H1 (cell line): ENCODE results near the gene DNASE1. TPM values are rescaled to one million over a fixed set of nuclear protein-coding genes. Genes with fewer than 3 reads are reported as not detected.

Experiments used
- CTCF ChIA-PET: fragments of 300-600 bp; sonication (Branson Sonifier 250); formaldehyde crosslinking; loops from one replicate; lab custom pipeline; 2021; ENCODE audit not compliant: partially characterized antibody; lab: Charles Lee
- POLR2A ChIA-PET: fragments of 300-600 bp; sonication (Branson Sonifier 250); formaldehyde crosslinking; loops from one replicate; lab custom pipeline; 2021; ENCODE audit warnings: inconsistent platforms; ENCODE audit not compliant: partially characterized antibody; lab: Charles Lee
- DNase-seq, 2 experiments: peaks; one replicate each; pipeline versions ENCODE4 v3.0.0 to v3.0.0-alpha.2; 2010 to 2022; ENCODE audit warnings: low spot score in 2 of 2, low read depth in 1 of 2, mixed read lengths in 1 of 2
- FAIRE-seq: peaks from 2 replicates; lab custom pipeline; 2011; peaks lifted over from hg19 to GRCh38; lab: Jason Lieb, UNC
- H2AFZ ChIP-seq: 2 replicates; pipeline ENCODE4 v1.8.1; 2012; ENCODE audit warnings: low read length, inconsistent platforms
- H2AK5ac ChIP-seq: 2 replicates; pipeline ENCODE4 v1.6.1; 2013; ENCODE audit warnings: low read depth, low read length
- H2BK120ac ChIP-seq: replicated peaks from 2 replicates; pipeline ENCODE3; 2013; ENCODE audit warnings: low read depth, low read length, inconsistent platforms
- H2BK12ac ChIP-seq: 2 replicates; pipeline ENCODE4 v1.6.1; 2013; ENCODE audit warnings: low read depth, low read length
- H2BK15ac ChIP-seq: 2 replicates; pipeline ENCODE4 v1.6.1; 2013; ENCODE audit warnings: low read length
- H2BK20ac ChIP-seq: 2 replicates; pipeline ENCODE4 v1.6.1; 2013; ENCODE audit warnings: low read length
- H2BK5ac ChIP-seq: 2 replicates; pipeline ENCODE4 v1.6.1; 2013; ENCODE audit warnings: low read depth, low read length
- H3K14ac ChIP-seq: 2 replicates; pipeline ENCODE4 v1.6.1; 2013; ENCODE audit warnings: inconsistent platforms; ENCODE audit not compliant: insufficient read length
- H3K18ac ChIP-seq: 2 replicates; pipeline ENCODE4 v1.6.1; 2013; ENCODE audit warnings: low read length; ENCODE audit errors: extremely low read depth
- H3K23ac ChIP-seq: 2 replicates; pipeline ENCODE4 v1.6.1; 2013; ENCODE audit warnings: inconsistent platforms; ENCODE audit not compliant: insufficient read length
- H3K23me2 ChIP-seq: 2 replicates; pipeline ENCODE4 v1.6.1; 2013; ENCODE audit warnings: low read depth, low read length
- H3K27ac ChIP-seq: 2 replicates; pipeline ENCODE4 v1.6.1; 2011; ENCODE audit warnings: low read depth, low read length, inconsistent platforms
- H3K27me3 ChIP-seq, 4 experiments: replicated peaks in 1 of 4; 1 replicate in 1 of 4; 2 replicates in 3 of 4; pipeline versions ENCODE4 v1.6.1 to v1.8.1; 2011 to 2013; ENCODE audit warnings: low read length in 3 of 4, mild to moderate bottlenecking in 3 of 4, inconsistent platforms in 2 of 4, mixed read lengths in 2 of 4, moderate library complexity in 1 of 4; ENCODE audit not compliant: control insufficient read depth in 3 of 4, insufficient read depth in 3 of 4; ENCODE audit errors: extremely low read depth in 1 of 4
- H3K36me3 ChIP-seq, 4 experiments: 2 replicates each; pipeline versions ENCODE4 v1.6.1 to v1.8.1; 2011 to 2013; ENCODE audit warnings: mild to moderate bottlenecking in 4 of 4, low read length in 3 of 4, moderate library complexity in 2 of 4, control low read depth in 1 of 4, inconsistent platforms in 1 of 4; ENCODE audit not compliant: insufficient read depth in 4 of 4, control insufficient read depth in 2 of 4
- H3K4ac ChIP-seq: replicated peaks from 2 replicates; pipeline ENCODE3; 2013; ENCODE audit warnings: low read length, low read depth, mixed read lengths, inconsistent platforms; ENCODE audit not compliant: insufficient read length
- H3K4me1 ChIP-seq, 4 experiments: replicated peaks in 1 of 4; 1 replicate in 1 of 4; 2 replicates in 3 of 4; pipeline versions ENCODE4 v1.6.1 to v1.8.1; 2011 to 2013; ENCODE audit warnings: low read length in 3 of 4, inconsistent platforms in 2 of 4, mixed read lengths in 1 of 4; ENCODE audit not compliant: insufficient read depth in 4 of 4, control insufficient read depth in 3 of 4
- H3K4me2 ChIP-seq, 2 experiments: 2 replicates each; pipeline versions ENCODE4 v1.6.1 to v1.8.1; 2011 to 2013; ENCODE audit warnings: low read depth in 2 of 2, low read length in 2 of 2, control low read depth in 1 of 2, inconsistent platforms in 1 of 2, mild to moderate bottlenecking in 1 of 2; ENCODE audit not compliant: insufficient read depth in 1 of 2
- H3K4me3 ChIP-seq, 4 experiments: fragments of 200-600, 300-600 bp in 1 of 4; sonication (generic), shearing (Covaris generic), sonication (Bioruptor Twin) in 1 of 4; 2 replicates each; pipeline versions ENCODE4 v1.5.1 to v1.8.1; 2011 to 2016; ENCODE audit warnings: low read length in 4 of 4, low read depth in 3 of 4, control low read depth in 2 of 4, inconsistent platforms in 2 of 4, mild to moderate bottlenecking in 2 of 4, mixed read lengths in 1 of 4, moderate library complexity in 1 of 4; ENCODE audit not compliant: insufficient read depth in 2 of 4; ENCODE audit errors: extremely low read depth in 1 of 4
- H3K56ac ChIP-seq: replicated peaks from 2 replicates; pipeline ENCODE3; 2013; ENCODE audit warnings: low read depth, mild to moderate bottlenecking, mixed read lengths, low read length, inconsistent platforms; ENCODE audit not compliant: insufficient read length
- H3K79me1 ChIP-seq: 2 replicates; pipeline ENCODE4 v1.6.1; 2013; ENCODE audit warnings: low read depth, low read length, control low read depth
- H3K79me2 ChIP-seq, 2 experiments: 2 replicates each; pipeline versions ENCODE4 v1.6.1 to v1.8.1; 2012 to 2013; ENCODE audit warnings: low read length in 2 of 2, mild to moderate bottlenecking in 2 of 2, inconsistent platforms in 1 of 2; ENCODE audit not compliant: insufficient read depth in 2 of 2, control insufficient read depth in 1 of 2
- H3K9ac ChIP-seq, 4 experiments: replicated peaks in 1 of 4; 1 replicate in 1 of 4; 2 replicates in 3 of 4; pipeline versions ENCODE4 v1.6.1 to v1.8.1; 2011 to 2013; ENCODE audit warnings: low read depth in 3 of 4, low read length in 3 of 4, control low read depth in 2 of 4, mild to moderate bottlenecking in 2 of 4, moderate library complexity in 2 of 4, inconsistent platforms in 1 of 4; ENCODE audit errors: extremely low read depth in 1 of 4
- H3K9me3 ChIP-seq, 2 experiments: 2 replicates each; pipeline versions ENCODE4 v1.6.1 to v1.8.1; 2012 to 2013; ENCODE audit warnings: mild to moderate bottlenecking in 2 of 2, moderate library complexity in 2 of 2, control low read depth in 1 of 2, inconsistent platforms in 1 of 2, low read depth in 1 of 2, low read length in 1 of 2, mixed read lengths in 1 of 2; ENCODE audit not compliant: insufficient read depth in 2 of 2
- H4K20me1 ChIP-seq, 2 experiments: replicated peaks in 1 of 2; 2 replicates each; pipeline versions ENCODE3 to v1.8.1; 2011 to 2013; ENCODE audit warnings: inconsistent platforms in 2 of 2, low read length in 2 of 2, mild to moderate bottlenecking in 1 of 2; ENCODE audit not compliant: insufficient read depth in 2 of 2, control insufficient read depth in 1 of 2
- H4K5ac ChIP-seq: 2 replicates; pipeline ENCODE4 v1.6.1; 2013; ENCODE audit warnings: low read length, low read depth, mixed read lengths, inconsistent platforms; ENCODE audit not compliant: insufficient read length
- H4K8ac ChIP-seq: 2 replicates; pipeline ENCODE4 v1.8.0; 2013; ENCODE audit warnings: mild to moderate bottlenecking, moderate library complexity, low read length, inconsistent platforms; ENCODE audit not compliant: insufficient read depth; ENCODE audit errors: extremely low read depth
- H4K91ac ChIP-seq: replicated peaks from 2 replicates; pipeline ENCODE3; 2013; ENCODE audit warnings: low read length, mixed read lengths, inconsistent platforms; ENCODE audit not compliant: insufficient read length
- KDM5A ChIP-seq: fragments of 200-600 bp; IDR thresholded peaks from 2 replicates; pipeline ENCODE4 v1.7.1; 2012; ENCODE audit warnings: mild to moderate bottlenecking, low read length, inconsistent platforms, mixed read lengths
- WGBS, 2 experiments: shearing (Covaris generic) in 1 of 2; methylation state at CpG; one replicate each; pipeline versions ENCODE4 v1.1.6 to v1.1.7; 2013 to 2015; ENCODE audit warnings: low lambda C conversion rate in 2 of 2, mixed read lengths in 2 of 2, inconsistent platforms in 1 of 2, low coverage in 1 of 2, missing lambda C conversion rate in 1 of 2; ENCODE audit not compliant: insufficient replicate concordance in 2 of 2, insufficient coverage in 1 of 2, insufficient read length in 1 of 2; ENCODE audit errors: extremely low coverage in 1 of 2, missing lambda C conversion rate in 1 of 2; 5-methylcytosine and 5-hydroxymethylcytosine counted together
- polyA plus RNA-seq, 7 experiments: library from polyadenylated mRNA; depleted of rRNA in 3 of 7; stranded (reverse) in 5 of 7; unstranded in 2 of 7; fragments of >200 nt in 5 of 7; fragments of 200-250 nt in 2 of 7; gene quantifications; 1 replicate in 5 of 7; 2 replicates in 1 of 7; 4 replicates in 1 of 7; pipeline versions ENCODE4 v1.2.1 to v1.2.3, GENCODE V29; 2011 to 2013; ENCODE audit warnings: missing spikeins in 2 of 7, mixed read lengths in 2 of 7
- total RNA-seq: library from RNA; stranded (reverse); fragmentation: NEBNext Ultra II Directional; extraction: Animal tissue kit (Norgen Biotek cat#: 25700); gene quantifications from 2 replicates; pipeline ENCODE4 v1.2.1, GENCODE V29; 2021

DNASE1 gene
- total and polyA plus RNA-seq, 2 of the 8 experiments (the other 6 are each of a cell fraction or from before 2014, with no cell fraction given) = 11.5 to 16.7 TPM

DNA sequence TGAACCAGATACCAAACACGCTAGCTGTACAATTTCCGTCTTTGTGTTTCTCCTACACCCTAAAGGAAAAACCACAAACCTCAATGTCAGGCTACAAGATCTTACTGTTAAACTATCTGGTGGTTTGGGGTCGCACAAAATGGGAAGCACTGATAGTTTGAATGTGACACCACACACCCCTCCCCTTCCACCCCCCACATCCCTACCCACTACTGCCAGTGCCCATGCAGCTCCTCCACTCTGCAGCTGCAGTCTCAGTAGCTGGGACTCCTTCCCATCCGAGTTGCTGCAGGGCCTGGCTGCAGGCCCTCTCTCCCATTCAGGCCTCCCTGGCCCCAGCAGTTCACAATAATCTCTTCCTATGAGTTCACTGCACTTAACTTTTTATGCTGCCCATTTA, 44.5 kb downstream of the DNASE1 start:
- no peak overlapping the region for H3K18ac ChIP-seq
- no peak overlapping the region for H3K23ac ChIP-seq
- no peaks in the 10 kb centered on the region; a peak in 2 of 7 replicates for H3K4me1 ChIP-seq
- FAIRE-seq = no peak
- WGBS, 2 experiments = 91% methylated on average over 4 of the region's 4 CpGs; no CpG with 5 or more reads in 1 of the 2 experiments
- H3K27ac ChIP-seq = no peak overlapping the region
- H2AK5ac ChIP-seq = no peak overlapping the region
- no peak overlapping the region for H3K9ac ChIP-seq
- H3K14ac ChIP-seq = no peak overlapping the region
- H3K79me2 ChIP-seq = peaks cover 0 to 74% of the 10 kb centered on the region in 2 experiments; a peak in 2 of 4 replicates
- H3K36me3 ChIP-seq = peaks cover 0 to 4% (median 0%) of the 10 kb centered on the region in 4 experiments; a peak in 2 of 8 replicates
- H3K23me2 ChIP-seq = no peaks in the 10 kb centered on the region
- H4K91ac ChIP-seq = no peak overlapping the region
- no peak overlapping the region for H3K4ac ChIP-seq
- peaks cover 0 to 4% of the 10 kb centered on the region in 2 experiments for H4K20me1 ChIP-seq
- no peak overlapping the region for H2BK120ac ChIP-seq
- H3K4me3 ChIP-seq = no peak overlapping the region
- TF ChIP-seq KDM5A = no peak
- ChIA-PET POLR2A (interaction anchor here (1.3 to 1.5 kb wide), 2 partner anchors 11 to 15 kb away, joined by 4 to 5 read pairs; no protein-coding TSS in a partner anchor), CTCF (interaction anchor here (0.6 kb wide), 2 partner anchors 13 to 25 kb away, joined by 3 to 4 read pairs; no protein-coding TSS in a partner anchor)
- no peak overlapping the region for H2BK12ac ChIP-seq
- H3K27me3 ChIP-seq = no peaks in the 10 kb centered on the region
- no peak overlapping the region for H3K56ac ChIP-seq
- H2BK5ac ChIP-seq = no peak overlapping the region
- H3K9me3 ChIP-seq = no peaks in the 10 kb centered on the region
- H2BK15ac ChIP-seq = no peak overlapping the region
- no peak overlapping the region for H3K4me2 ChIP-seq
- H3K79me1 ChIP-seq = peaks cover 14% of the 10 kb centered on the region; the same call in 1 of the 2 replicates
- peak overlapping the region; percentile 84; the same call in 1 of the 2 replicates for H4K8ac ChIP-seq
- no peak overlapping the region for H2BK20ac ChIP-seq
- H4K5ac ChIP-seq = no peak overlapping the region
- H2AFZ ChIP-seq = no peak overlapping the region
- DNase-seq = no peak
